A549 (cell line): ENCODE measurements around the gene ACO1.

ENCODE experiments used
- CHD4 ChIP-seq: fragments of 200-600 bp; sonication (generic); IDR thresholded peaks from 2 replicates; pipeline ENCODE4 v1.6.1; 2016; ENCODE audit warnings: antibody characterized with exemption, mild to moderate bottlenecking, borderline replicate concordance
- NFE2L2 ChIP-seq: fragments of 150-350 bp; conservative IDR thresholded peaks from 2 replicates; pipeline ENCODE4 v1.6.1; 2014; ENCODE audit warnings: low read length
- POLR2A ChIP-seq: IDR thresholded peaks from 2 replicates; pipeline ENCODE4 v1.6.1; 2012; ENCODE audit warnings: mild to moderate bottlenecking, low read length
- POLR2AphosphoS2 ChIP-seq: conservative IDR thresholded peaks from 2 replicates; pipeline ENCODE4 v1.6.1; 2012; ENCODE audit warnings: low read length, improper control_type of control experiment, inconsistent platforms
- RAD21 ChIP-seq, 2 experiments: fragments of >200 bp in 1 of 2; sonication (Bioruptor Twin) in 1 of 2; formaldehyde crosslinking in 1 of 2; IDR thresholded peaks in 1 of 2; conservative IDR thresholded peaks in 1 of 2; 2 replicates in 1 of 2; 3 replicates in 1 of 2; pipeline ENCODE4 v1.6.1; 2012 to 2018; ENCODE audit warnings: inconsistent platforms in 1 of 2
- SMC3 ChIP-seq: fragments of >200 bp; sonication (Bioruptor Twin); formaldehyde crosslinking; IDR thresholded peaks from 3 replicates; pipeline ENCODE4 v1.6.1; 2018; ENCODE audit warnings: inconsistent platforms
- TF ChIP-seq, protein P1 (sequence below): IDR thresholded peaks from 2 replicates; pipeline ENCODE4 v1.6.1; 2012

DNA sequence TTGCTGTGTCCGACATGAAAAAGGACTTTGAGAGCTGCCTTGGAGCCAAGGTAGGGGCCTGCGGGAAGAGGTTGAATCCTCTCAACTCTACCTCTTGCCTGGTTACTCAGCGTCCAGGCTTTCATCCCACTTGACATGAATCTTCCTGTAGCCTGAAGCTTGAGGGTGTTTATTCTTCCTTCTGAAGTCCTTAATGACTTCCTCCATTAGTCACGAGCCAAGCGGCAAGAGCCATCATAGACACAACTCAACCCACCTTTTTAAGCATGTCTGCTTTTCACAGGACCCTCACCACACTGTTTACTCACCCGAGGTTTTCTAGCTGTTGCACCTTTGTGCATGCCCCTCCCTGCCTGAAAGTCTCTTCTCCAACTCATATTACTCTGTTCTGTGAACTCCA, 40.2 kb downstream of the ACO1 start:
- TF ChIP-seq, protein P1, sequence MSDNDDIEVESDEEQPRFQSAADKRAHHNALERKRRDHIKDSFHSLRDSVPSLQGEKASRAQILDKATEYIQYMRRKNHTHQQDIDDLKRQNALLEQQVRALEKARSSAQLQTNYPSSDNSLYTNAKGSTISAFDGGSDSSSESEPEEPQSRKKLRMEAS, result no peak
- TF ChIP-seq POLR2AphosphoS2 (no peak), POLR2A (no peak), NFE2L2 (no peak), CHD4 (no peak), SMC3 (no peak), RAD21 (conservative IDR thresholded peaks at IDR 0.05 in 1 of 2, IDR thresholded peaks at IDR 0.05 in 1 of 2) (no peak)
